Ishikawa (cell line): Measurements from ENCODE around the gene RRBP1.

Experiments
- CEBPB ChIP-seq: IDR thresholded peaks from 2 replicates; pipeline ENCODE4 v1.6.1; 2012
- CREB1 ChIP-seq: IDR thresholded peaks from 2 replicates; pipeline ENCODE4 v1.6.1; 2012; ENCODE audit warnings: low read depth
- EGR1 ChIP-seq: IDR thresholded peaks from 2 replicates; pipeline ENCODE4 v1.6.1; 2012
- EP300 ChIP-seq: IDR thresholded peaks from 2 replicates; pipeline ENCODE4 v1.6.1; 2012; ENCODE audit warnings: borderline replicate concordance
- FOXM1 ChIP-seq: IDR thresholded peaks from 2 replicates; pipeline ENCODE4 v1.6.1; 2012; ENCODE audit warnings: low read depth, borderline replicate concordance
- NFIC ChIP-seq: IDR thresholded peaks from 2 replicates; pipeline ENCODE4 v1.6.1; 2012
- RAD21 ChIP-seq: IDR thresholded peaks from 2 replicates; pipeline ENCODE4 v1.6.1; 2012; ENCODE audit warnings: low read depth
- TAF1 ChIP-seq: IDR thresholded peaks from 2 replicates; pipeline ENCODE4 v1.6.1; 2012; ENCODE audit warnings: low read depth, mild to moderate bottlenecking
- TCF12 ChIP-seq: IDR thresholded peaks from 2 replicates; pipeline ENCODE4 v1.6.1; 2012; ENCODE audit warnings: low read depth
- TEAD4 ChIP-seq: IDR thresholded peaks from 2 replicates; pipeline ENCODE4 v1.6.1; 2012
- YY1 ChIP-seq: IDR thresholded peaks from 2 replicates; pipeline ENCODE4 v1.6.1; 2012; ENCODE audit warnings: low read depth
- ZBTB7A ChIP-seq: IDR thresholded peaks from 2 replicates; pipeline ENCODE4 v1.6.1; 2012; ENCODE audit warnings: low read depth
- TF ChIP-seq, protein P1 (sequence below): IDR thresholded peaks from 2 replicates; pipeline ENCODE4 v1.6.1; 2012
- TF ChIP-seq, protein P2 (sequence below): IDR thresholded peaks from 2 replicates; pipeline ENCODE4 v1.6.1; 2012
- TF ChIP-seq, protein P3 (sequence below): IDR thresholded peaks from 2 replicates; pipeline ENCODE4 v1.6.1; 2012; ENCODE audit warnings: low read depth, mild to moderate bottlenecking

Gene RRBP1

DNA sequence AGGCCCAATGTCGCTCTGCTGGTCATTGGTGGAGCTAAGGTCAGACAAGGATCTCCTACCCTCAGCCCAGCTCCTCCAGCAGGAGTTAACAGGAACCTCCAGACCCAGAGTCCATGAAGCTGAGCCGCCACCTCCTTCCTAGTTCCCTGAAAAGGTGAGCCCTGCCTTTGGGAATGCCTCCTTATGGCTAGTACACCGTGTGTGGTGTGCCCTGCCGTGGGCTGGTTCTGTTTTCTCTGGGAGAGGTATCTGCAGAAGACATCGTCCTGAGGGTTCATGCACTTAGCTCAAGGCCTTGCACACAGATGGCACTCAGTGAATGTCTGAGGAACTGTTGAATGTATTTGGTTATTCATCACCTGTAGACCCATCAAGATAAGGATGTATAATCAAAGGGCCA, 33.0 kb upstream of the RRBP1 start:
- no peak for TF ChIP-seq TAF1
- TF ChIP-seq, protein P1, sequence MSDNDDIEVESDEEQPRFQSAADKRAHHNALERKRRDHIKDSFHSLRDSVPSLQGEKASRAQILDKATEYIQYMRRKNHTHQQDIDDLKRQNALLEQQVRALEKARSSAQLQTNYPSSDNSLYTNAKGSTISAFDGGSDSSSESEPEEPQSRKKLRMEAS: no peak
- no peak for TF ChIP-seq NFIC
- TF ChIP-seq YY1: no peak
- TF ChIP-seq, protein P2, sequence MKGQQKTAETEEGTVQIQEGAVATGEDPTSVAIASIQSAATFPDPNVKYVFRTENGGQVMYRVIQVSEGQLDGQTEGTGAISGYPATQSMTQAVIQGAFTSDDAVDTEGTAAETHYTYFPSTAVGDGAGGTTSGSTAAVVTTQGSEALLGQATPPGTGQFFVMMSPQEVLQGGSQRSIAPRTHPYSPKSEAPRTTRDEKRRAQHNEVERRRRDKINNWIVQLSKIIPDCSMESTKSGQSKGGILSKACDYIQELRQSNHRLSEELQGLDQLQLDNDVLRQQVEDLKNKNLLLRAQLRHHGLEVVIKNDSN: no peak
- no peak for TF ChIP-seq CEBPB
- TF ChIP-seq TEAD4: no peak
- no peak for TF ChIP-seq RAD21
- TF ChIP-seq, protein P3, sequence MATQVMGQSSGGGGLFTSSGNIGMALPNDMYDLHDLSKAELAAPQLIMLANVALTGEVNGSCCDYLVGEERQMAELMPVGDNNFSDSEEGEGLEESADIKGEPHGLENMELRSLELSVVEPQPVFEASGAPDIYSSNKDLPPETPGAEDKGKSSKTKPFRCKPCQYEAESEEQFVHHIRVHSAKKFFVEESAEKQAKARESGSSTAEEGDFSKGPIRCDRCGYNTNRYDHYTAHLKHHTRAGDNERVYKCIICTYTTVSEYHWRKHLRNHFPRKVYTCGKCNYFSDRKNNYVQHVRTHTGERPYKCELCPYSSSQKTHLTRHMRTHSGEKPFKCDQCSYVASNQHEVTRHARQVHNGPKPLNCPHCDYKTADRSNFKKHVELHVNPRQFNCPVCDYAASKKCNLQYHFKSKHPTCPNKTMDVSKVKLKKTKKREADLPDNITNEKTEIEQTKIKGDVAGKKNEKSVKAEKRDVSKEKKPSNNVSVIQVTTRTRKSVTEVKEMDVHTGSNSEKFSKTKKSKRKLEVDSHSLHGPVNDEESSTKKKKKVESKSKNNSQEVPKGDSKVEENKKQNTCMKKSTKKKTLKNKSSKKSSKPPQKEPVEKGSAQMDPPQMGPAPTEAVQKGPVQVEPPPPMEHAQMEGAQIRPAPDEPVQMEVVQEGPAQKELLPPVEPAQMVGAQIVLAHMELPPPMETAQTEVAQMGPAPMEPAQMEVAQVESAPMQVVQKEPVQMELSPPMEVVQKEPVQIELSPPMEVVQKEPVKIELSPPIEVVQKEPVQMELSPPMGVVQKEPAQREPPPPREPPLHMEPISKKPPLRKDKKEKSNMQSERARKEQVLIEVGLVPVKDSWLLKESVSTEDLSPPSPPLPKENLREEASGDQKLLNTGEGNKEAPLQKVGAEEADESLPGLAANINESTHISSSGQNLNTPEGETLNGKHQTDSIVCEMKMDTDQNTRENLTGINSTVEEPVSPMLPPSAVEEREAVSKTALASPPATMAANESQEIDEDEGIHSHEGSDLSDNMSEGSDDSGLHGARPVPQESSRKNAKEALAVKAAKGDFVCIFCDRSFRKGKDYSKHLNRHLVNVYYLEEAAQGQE: no peak
- TF ChIP-seq TCF12: no peak
- TF ChIP-seq ZBTB7A: no peak
- no peak for TF ChIP-seq FOXM1
- TF ChIP-seq CREB1: no peak
- TF ChIP-seq EGR1: no peak
- TF ChIP-seq EP300: no peak

DNA sequence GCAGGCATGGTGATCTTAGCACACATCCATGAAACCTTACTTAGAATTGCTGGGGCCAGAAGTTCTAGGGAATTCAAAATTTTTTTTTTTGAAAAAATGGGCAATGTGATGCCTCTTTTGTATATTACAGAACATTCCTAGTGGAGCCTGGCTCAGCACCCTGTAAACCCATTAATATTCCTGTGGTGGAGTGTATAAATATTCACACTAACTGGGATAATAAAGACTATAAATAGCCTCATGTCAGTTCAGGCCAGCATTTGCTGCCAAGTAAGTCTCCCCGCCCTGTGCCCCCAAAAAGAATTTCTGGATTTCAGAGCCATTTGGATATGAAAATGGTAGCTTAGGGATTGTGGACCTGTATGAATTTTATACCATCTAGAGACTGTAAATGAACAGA, 32.6 kb upstream of the RRBP1 start:
- TF ChIP-seq, protein P3: no peak
- TF ChIP-seq TAF1 (no peak), CEBPB (no peak), ZBTB7A (no peak), NFIC (no peak), EGR1 (no peak), TCF12 (no peak), RAD21 (no peak), TEAD4 (no peak), EP300 (no peak), YY1 (no peak), FOXM1 (no peak), CREB1 (no peak)
- TF ChIP-seq, protein P2: no peak
- TF ChIP-seq, protein P1: no peak

DNA sequence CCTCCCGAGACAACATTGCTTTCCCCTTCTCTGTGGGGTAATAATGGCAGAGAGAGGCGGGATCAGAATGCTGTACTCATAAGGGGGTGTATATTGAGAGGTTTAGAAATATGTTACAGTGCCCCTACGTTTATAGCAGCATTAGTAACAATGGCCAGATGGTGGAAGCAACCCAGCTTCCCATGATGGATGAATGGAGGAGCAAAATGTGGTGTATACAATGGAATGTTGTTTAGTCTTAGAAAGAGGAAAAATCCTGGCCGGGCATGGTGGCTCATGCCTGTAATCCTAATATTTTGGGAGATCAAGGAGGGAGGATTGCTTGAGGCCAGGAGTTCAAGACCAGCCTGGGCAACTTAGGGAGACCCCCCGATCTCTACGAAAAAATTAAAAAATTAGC, 30.7 kb upstream of the RRBP1 start:
- TF ChIP-seq, protein P3: no peak
- TF ChIP-seq TCF12: no peak
- TF ChIP-seq RAD21: no peak
- TF ChIP-seq, protein P2: no peak
- TF ChIP-seq, protein P1: no peak
- no peak for TF ChIP-seq CEBPB
- no peak for TF ChIP-seq YY1
- TF ChIP-seq NFIC: no peak
- no peak for TF ChIP-seq CREB1
- no peak for TF ChIP-seq EP300
- no peak for TF ChIP-seq EGR1
- TF ChIP-seq ZBTB7A: no peak
- TF ChIP-seq TEAD4: no peak
- no peak for TF ChIP-seq TAF1
- no peak for TF ChIP-seq FOXM1

DNA sequence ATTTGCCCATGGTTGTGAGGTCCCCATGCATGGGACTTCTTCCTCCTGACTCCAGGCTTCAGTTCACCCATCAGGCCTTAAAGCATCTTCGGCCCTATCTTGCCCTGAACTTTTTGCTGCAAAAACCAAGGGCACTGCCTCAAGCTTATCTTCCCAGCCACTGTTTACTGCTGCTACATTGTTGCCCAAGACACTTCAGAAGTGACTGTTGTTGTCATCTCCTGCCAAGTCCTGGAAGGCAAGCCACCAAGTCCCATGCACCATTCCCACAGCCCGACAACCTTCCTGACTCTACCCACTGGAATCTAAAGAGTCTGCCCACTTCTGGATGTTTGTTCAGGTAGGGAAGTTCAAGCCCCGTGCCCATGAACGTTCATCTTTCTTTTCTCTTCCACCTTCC, 30.2 kb upstream of the RRBP1 start:
- TF ChIP-seq FOXM1: no peak
- TF ChIP-seq EGR1: no peak
